GM19455 (cell line): Measurements from ENCODE around the gene SUSD4.

ENCODE experiments used
- ATAC-seq: cut with Tn5 transposase; IDR thresholded peaks from one replicate; pipeline ENCODE4 v1.9.1; 2021; ENCODE audit not compliant: unreplicated experiment

Gene SUSD4

DNA sequence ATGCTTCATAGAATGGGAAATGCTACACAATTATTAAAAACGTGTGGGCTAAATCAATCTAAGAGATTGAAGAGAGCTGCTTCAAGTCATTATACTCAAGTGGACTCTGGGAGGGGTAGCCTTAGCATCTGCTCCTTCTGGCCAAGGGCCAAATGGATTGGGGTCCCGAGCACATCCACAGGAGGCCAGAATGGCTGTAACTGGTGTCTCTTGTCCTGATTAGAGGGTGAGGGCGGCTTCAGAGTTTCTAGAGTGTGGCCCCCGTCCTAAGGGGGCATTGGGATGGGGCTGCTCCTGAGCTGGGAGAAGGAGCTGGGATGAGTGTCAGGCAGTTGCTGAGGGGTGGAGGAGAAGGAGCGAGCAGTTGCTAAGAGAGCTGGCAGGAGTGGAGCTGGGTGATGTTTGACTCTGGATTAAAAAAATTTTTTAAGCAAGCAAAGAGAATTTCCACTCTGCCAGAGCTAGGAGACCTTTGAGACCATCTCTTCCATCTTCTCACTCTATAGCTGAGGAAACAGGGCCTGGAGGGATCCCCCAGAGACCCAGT, 149.6 kb downstream of the SUSD4 start:
- no peak for ATAC-seq

DNA sequence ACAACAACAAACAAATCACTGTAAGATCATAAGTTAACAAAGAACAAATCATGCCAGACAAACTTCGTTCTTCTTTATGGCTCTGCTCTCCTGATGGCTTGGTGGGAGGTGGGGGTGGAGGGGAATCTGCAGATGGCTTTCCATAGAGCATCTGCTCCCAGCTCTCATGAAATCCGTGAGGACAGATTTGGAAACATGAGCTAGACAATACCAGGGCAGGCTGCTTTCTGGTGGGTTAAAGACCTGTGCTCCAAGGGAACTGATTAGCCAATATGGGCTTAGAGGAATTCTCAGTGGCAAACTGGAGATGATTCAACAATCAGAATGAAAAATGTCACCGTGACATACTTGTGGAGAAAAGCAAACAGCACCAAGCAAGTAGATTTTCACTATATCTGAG, 151.5 kb downstream of the SUSD4 start:
- no peak for ATAC-seq

DNA sequence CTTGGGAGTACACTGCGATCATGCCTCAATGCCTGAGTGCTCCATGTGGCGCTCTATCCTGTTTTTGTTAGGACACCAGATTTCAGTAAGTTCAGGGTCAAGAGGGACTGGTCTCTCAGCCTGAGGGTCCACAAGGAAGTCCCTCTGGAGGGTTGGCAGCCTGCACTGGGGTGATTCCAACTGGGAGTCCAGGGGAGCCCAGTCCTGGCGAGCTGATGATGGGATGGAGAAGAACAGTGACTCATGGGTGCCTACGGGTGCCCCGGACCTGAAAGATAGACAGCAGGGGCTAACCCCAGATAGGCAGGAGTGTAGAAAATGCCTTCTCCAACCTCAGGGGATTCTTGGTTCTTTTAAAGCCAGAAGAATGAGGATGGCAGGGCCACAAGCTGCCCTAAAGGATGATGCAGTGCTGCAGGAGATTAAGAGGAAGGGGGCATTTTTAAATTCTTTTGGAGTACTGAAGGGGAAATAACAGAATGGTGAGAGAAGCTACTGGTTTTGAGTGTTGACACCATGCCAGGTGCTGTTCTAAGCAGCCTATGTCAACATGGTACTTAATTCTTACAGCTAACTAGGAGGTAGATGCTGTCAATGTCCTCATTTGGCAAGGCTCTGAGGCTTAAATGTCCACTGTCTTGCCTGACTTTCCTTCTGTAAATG, 152.5 kb downstream of the SUSD4 start:
- no peak for ATAC-seq

DNA sequence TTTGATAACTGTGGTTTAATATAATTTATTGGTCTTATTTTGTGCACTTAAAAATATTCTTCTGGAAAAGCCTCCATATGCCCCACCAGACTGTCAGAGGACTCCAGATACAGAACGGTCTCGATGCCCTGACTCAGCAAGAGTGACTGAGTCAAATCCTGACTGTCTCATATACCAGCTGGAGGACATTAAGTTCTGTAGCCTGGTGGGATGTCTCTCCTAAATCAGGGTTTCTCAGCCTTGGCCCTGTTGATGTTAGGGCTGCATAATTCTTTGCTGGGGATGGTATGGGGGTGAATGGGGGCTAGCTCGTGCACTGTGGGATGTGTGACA, 153.2 kb downstream of the SUSD4 start:
- ATAC-seq = no peak

DNA sequence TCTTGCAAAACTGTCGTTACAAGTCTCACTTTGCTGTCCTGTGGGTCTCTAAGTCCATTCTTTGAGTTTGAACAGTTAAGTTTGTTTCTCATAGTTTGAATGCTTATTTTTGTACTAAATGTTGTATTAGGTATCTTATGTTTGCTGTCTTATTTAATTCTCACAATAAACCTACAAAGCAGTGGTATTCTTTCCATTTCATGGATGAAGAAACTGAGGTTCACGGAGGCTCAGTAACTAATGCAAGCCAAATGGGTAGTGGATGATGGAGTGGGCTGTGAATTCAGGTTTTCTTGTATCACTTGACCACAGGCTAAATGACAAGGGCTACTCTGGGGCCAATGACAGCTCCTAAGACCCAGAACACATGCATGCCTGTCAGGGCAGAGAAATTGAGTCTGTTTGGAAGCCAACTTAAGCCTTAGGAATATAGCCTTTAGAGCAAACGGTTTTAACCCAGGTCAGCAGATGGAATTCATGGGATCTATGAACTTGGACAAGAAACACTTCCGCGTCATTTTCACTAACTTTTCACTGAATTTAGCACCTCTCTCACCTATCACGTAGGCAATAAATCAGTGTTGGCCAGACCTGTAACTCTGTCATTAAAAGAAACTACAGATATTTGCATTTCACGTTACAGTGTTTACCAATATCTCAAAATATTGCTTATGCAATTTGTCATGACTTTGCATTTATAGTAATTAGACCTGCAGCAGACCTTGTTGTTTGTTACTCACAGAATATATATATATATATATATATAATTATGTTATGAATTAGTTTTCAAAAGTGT, 153.8 kb downstream of the SUSD4 start:
- no peak for ATAC-seq

DNA sequence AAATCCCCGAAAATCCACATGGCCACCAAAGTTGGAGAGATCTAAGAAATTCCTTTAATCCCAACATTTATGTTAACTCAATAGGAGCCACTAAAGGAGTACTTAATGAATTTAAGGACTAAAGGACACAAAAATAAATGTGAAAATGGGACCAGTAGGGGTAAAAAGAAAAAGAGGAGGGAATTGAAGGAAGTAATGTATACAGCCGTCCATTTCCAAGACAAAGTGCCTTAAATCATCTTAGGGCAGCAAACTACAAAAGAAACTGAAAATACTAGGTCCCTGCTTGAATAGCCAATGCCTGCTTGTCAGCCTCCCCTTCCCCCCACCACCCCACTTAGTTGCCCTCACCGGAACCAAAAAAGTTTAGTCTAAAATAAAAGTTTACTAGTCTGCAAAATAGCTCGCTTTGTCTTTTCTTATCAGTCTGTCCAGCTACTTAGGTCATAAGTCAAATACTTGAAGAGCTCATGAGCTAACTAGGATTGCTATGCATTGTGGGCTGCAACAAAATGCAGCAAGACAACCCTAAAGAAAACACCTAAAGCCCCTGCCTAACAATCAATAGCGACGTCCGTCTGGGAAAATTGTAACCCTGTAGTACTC, 154.6 kb downstream of the SUSD4 start:
- ATAC-seq = no peak

DNA sequence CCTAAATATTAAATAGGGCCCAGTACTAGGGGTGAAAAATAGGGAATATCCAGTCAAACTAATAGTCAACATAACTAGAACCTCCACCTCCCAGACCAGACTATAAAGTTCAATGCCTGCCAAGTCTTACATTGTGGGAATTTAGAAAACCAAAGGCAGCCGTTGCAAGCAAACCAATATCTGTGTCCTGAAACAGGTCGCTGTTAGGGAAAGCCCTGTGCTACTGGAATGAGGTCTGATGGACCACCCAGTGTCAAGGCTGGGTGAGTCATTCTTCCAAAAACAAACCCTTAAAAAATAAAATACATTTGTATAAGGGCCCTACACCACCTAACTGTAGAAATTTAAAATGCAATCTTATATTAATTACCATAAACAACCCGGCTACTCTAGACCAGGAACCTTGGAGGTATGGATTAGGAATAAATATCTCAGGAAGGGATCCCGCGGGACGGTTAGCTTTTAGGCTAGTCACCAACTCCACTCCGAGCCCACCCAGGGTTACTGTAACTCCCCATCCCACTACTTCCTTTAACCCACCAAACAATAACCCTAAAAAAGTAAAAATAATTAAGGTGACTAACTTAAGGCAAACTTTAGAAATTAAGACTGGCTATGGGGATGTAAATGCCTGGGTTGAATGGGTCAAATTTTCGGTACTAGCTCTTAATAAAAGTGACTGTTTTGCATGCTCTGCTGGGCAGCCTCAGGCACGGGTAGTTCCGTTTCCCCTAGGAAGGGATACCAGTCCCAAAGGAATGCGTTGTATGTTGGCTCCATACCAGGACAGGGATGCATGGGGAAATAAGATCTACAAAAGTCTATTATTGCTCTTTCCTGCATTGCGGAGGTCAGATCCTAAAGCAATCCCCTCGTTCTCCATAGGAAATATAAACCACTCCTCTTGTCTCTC, 155.6 kb downstream of the SUSD4 start:
- ATAC-seq = no peak

DNA sequence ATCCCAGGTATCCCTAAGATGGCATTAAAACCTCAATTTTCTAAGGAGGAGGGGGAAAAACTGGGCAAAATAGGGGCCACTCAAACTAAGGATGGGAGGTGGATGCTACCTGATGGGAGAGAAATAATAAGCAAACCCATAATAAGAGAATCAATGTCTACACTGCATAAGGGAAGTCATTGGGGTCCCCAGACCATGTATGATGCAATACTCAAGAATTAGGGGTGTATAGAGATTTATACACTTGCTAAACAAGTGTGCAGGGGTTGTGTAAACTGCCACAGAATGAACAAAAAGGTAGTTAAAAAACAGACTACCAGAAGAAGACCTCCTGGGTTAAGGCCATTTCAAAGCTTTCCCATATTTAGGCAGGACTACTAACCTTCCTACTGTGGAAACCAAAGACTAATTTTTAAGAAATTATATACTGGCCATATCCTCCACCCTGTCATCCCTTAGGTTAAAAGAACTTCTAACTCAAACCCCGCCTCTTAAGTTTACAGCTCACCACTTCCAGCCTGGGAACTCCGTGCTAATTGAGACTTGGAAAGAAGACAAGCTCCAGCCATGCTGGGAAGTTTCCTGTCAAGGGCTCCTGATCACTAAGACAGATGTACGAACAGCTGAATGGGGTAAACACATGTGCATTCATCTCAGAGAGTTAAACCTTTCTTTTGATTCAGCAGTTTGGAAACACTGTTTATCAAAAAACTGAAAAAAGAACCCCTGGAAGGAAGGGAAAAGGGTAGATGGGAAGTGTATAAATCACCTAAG, 156.5 kb downstream of the SUSD4 start:
- no peak for ATAC-seq

DNA sequence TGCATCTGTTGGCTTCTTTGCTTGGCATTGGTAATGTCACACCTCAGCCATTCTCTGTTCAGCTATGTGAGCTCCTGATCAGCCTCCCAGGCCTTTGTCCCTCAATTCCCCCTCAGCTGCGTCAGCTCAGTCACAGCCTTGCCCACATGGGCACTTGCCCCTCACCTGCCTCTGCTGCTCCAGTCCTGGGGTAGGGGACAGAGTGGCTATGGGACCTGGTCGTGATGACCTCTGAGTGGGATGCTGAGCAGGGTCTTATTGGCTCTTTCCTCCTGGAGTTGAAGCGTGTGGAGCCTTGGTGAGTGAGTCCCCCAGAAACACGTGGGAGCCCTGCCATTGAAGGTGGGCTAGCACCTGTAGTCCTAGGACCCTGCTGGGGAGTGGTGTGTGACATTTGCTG, 159.6 kb downstream of the SUSD4 start:
- no peak for ATAC-seq

DNA sequence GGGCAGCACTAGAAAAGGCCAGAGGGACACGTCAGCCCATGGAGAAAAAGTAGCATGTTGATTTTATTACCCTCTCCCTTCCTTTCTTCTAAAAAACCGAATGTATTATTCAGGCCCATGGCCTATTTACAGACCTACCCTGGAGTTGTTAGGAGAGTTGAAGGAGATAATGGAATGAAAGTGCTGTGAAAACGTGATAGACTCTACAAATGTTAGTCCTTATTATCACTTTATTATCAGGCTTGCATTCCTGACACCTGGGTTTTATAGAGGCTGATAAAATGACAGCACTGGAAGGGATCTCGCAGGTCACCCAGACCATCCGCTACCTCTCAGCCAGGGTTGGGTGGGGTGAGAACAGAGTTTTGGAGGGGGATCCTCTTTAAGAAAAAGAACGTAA, 160.3 kb downstream of the SUSD4 start:
- ATAC-seq = no peak

DNA sequence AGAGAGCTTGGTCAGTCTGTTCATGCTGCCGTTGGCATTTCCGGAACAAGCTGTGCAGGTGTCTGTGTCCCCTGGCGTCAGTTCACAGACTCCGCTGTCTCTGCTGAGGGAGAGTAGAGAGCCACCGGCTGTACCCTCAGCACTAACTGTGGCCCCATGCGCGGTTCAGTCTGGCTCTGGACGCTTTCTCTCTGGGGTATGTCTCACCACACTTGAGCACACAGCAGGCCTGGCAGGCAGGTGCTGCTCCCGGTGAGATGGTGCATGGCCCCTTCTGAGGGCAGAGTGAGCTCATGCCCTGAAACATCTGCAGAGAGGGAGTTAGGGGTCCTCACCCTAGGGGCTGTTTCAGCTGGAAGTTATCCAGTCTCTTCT, 161.0 kb downstream of the SUSD4 start:
- no peak for ATAC-seq

DNA sequence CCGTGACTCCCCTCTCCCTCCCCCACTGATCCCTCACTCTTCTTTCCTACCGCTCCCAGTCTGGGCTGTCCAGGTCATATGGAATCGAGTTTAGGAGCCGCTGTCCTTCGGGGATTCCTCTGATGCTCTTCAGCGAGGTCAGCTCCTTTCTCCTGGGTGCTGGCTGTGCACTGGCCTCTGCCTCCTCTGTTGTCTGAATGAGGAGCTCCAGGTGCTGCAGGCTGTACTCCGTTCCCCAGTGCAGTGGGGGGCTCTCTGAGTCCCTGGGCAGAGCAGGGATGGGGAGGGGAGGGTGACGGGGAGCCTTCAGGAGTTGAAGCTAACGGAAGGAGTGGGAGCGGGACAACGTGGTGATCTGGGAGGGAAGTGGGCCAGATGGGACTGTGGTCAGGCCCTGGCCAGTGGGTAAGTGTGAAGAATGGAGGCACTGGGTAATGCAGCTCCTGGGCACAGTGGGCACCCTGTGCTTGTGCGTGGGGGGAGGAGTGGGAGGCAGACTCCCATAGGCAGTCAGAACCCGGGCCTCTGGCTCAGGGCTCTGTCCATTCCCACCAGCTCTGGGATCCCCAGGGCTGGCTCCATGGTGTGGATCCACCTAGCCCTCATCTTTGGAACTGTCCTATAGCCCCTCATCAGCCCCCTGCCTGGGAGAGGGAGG, 161.5 kb downstream of the SUSD4 start:
- no peak for ATAC-seq

DNA sequence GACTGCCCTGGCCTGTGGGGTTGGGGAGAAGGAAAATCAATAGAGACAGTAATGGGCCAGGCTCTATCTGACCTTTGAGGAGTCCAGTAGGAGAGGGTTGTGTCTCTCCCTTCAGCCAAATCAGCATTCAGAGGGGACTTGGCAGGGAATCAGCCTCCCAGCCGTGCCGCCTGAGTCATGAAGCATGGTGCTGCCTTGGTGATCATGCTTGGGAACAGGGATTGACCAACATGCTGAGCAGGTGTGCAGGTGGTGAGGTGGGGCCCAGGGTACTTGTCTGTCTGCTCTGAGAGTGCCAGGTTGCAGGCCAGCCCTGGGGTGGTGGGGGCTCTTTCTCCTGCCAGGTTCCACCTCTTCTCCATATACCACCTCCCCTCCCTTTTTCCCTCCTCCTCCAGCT, 162.0 kb downstream of the SUSD4 start:
- no peak for ATAC-seq

DNA sequence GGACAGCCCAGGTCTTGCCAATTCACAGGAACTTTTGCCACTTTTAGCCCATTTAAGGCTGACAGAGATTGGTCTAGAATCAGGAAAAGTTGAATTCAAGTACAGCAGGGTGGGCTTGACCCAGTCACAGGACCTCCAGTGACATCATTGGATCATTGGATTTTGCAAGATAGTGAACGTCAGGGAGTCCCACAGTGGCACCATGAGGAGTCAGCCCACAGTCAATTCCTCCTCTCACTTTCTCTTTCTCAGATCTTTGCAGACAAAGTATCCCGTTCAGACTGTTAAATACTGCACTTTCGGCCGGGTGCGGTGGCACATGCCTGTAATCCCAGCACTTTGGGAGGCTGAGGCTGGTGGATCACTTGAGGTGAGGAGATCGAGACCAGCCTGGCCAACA, 163.1 kb downstream of the SUSD4 start:
- ATAC-seq = no peak

DNA sequence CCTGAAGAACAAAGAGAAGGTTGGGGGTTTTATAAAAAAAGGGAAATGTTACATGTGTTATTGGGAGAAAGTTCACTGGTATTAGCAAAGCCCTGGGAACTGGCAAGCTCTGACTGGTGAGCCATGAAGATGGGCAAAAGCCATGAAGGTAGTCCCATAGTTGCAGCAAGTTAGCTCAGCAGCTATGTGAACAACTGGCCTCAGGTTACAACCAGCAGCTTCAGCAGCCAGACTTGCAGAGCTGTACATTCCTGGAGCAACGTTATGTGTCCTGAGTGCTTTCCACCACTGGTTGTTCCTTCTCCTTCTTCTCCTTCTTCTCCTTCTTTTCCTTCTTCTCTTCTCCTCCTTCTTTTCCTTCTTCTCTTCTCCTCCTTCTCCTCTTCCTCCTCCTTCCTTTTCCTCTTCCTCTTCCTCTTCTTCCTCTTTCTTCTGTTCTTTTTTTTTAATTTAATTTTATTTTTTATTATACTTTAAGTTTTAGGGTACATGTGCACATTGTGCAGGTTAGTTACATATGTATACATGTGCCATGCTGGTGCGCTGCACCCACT, 164.8 kb downstream of the SUSD4 start:
- no peak for ATAC-seq

DNA sequence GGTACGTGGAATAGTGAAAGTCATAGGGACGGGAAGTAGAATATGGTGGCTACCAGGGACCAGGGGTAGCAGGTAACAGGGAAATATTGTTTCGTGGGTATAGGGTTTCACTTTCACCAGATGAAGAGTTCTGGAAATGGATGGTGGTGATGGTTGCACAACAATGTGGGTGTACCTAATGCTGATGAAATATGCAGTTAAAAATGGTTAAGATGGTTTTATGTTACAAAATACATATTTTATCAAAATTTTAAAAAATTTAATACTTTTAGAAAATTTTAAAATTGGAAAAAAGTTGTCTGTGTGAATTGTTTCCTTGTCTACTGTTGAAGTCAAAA, 165.4 kb downstream of the SUSD4 start:
- no peak for ATAC-seq

DNA sequence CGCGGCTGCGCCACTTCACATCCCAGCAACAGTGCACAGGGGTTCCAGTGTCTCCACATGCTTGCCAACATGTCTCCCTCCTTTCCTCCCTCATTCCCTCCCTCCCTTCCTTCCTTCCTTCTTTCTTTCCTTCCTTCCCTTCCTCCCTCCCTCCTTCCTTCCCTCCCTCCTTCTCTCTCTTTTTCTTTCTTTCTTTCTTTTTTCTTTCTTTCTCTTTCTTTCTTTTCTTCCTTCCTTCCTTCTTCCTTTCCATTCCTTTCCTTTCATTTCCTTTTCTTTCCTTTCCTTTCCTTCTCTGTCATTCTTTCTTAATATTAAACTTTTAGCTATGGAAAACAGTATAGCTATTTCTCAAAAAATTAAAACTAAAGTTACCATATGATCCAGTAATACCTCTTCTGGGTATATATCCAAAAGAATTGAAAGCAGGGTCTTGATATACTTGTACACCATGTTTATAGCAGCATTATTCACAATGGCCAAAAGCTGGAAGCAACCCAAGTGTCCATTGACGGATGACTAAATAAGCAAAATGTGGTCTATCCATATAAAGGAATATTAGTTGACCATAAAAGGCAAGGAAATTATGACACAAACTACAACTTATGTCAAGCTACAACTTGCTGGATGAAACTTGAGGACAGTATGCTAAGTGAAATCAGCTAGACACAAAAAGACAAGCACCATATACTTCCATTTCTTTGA, 165.9 kb downstream of the SUSD4 start:
- no peak for ATAC-seq

DNA sequence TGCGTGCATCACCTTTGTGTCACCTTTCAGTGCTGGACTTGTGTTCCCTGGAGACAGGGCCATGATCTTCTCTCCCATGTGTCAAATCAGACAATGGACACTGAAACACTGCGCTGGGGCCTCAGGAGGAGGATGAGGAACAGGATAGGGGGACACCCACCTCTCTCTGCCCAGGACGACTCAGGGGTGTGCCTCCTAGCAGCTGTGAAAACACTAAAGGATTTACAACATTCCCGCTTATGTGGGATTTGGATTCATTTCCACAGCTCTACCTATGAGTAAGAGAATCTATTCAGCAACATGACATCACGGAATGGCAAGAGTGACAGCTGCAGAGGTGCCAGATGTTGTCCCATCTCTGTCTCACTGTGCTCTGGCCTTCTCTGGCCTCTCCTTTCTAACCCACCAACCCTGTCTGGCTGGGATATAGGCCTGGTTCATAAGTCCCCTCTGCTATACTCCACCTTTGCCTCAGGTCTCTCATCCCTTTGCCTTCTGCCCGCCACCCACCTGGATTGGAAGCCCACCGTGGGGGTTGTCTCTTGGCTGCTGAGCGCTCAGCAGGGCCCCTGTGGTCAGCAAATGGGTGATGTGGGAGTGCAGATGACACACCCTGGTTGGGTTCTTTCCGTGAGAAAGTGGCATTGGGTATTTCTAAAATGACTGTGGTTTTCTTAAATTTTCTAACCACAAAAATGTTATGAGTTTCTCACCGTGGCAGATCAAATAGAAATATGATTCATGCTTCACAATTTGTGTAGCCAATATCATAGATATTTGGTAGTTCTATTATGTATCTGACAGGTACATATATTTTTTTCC, 173.9 kb downstream of the SUSD4 start:
- no peak for ATAC-seq
